ENCODE data around the gene C17orf113.
"Not testable (repeated sequence)": the region's sequence is repeated elsewhere in the genome, so short reads cannot be mapped to it uniquely, and the experiment has no call there.

Gene C17orf113

DNA sequence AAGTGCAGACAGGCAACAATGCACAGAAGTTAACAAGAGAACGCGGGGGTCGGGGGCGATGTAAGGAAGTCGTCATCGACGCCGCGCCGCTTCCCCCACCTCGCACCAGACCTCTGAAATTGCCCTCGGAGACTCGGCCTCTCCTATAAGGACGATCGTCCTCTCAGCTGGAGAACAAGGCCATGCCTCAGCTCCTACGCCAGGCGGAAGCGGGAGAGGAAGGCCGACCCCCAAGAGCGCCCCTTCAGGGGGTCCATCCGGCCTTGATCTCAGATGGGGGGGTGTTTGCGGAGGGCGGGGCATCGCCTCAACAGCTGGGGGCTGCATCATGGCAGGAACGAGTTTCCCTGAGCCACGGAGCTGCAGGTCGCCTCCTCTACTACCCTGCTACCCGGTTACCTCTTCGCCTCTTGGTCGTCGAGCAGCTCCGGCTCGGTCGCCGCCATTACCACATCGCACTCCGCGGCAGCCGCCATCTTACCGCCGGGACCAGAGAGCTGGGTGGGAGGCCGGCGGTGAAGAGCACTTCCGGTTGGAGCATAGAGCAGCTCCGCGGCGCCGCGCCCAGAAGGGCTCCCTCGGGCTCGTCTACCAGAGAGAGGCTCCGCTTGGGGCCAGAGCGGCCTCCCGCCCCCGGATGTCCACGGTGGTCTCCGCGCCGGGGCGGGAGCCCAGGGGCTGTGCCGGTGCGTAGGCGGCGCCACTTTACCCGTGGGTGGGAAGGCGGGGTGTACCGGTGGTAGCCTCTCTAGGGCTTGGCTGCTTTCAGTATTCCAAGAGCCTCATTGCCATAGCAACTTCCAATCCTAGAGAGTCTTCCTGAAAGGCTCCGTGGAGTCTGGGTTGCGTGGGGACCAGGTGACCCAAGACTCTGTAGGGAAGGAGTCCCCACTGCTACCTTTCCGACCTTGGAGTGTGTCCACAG, 33.2 kb downstream of the C17orf113 start, which contains the start of gene DNAJC7:
TSS of gene DNAJC7 (minus strand) at position 499 of the 925 bp plus-strand sequence. CDS start at position 476, 23 bp downstream.
- DNase-seq (ENCODE audit: low read depth, low spot score): peak; percentile 60

DNA sequence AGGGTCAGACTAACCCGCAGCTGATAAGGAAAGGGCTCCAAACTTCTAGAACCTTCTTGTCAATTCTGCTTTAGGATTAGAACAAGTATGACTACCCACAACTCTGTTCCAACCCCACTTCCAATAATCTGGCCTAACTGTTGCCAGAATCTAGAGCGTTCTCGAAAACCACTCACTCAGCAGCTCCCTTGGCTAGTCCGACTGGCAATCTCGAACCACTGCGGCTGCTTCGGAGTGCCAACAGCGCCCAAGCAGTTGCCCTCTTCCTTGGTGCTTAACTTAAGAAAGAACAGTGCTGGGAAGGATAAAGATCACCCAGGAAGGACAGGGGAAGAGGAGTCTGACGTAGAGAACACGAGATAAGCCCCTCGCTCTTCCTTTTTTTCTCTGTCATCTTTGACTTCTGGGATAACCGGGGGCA, 34.0 kb downstream of the C17orf113 start:
- DNase-seq (ENCODE audit: low read depth, low spot score): no peak

DNA sequence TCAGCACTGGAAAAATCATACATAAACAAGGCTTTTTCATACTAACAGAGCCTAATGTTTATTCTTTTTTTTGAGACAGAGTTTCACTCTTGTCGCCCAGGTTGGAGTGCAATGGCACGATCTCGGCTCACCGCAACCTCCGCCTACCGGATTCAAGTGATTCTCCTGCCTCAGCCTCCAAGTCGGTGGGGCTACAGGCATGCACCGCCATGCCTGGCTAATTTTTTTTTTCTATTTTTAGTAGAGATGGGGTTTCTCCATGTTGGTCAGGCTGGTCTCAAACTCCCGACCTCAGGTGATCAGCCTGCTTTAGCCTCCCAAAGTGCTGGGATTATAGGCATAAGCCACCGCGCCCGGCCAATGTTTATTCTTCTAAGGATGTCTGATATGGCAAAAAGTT, 36.7 kb downstream of the C17orf113 start:
- DNase-seq (ENCODE audit: low read depth, low spot score): not testable (repeated sequence)

DNA sequence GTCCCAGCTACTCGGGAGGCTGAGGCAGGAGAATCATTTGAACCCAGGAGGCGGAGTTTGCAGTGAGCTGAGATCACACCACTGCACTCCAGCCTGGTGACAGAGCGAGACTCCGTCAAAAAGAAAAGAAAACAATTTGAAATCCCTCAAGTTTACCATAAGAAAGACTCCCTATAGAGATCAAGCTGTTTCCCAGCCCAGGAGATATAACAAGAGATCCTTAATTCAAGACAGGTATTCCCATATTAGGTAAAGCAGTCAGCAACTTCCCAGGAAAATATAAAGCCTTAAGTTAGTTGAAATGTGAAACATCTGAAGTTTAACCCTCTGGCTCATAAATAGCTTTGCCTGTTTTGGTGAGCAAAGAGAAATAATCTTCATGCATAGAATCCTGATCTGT, 38.0 kb downstream of the C17orf113 start:
- not testable (repeated sequence) for DNase-seq (ENCODE audit: low read depth, low spot score)

DNA sequence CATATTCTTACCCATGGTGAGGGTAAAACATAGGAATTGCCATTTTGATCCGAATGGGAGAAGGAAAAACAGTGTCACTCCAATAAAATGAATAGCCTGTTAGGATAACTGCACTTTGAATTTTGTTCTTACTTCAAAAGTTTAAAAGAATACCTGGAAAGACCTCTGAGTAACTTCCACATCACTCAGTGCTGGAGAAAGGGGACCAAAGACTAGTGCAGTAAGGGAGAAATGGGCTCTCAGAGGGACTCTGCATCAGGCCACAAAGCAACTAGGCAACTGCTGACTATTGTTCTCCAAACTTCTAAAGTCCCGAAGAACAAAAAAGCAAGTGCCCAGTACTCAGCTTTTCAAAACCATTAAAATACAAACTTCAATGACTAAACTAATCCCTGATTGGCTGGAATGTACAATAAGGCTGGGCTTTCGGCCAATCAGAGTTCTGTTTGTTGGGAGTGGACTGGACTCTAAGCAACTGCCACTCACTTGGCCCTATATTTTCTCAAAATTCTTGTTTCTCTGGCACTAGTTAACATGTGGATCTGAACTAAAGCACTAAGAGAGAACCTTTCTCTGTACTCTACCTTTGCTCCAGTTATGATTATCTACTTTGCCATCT, 39.4 kb downstream of the C17orf113 start:
- no peak for DNase-seq (ENCODE audit: low read depth, low spot score)

DNA sequence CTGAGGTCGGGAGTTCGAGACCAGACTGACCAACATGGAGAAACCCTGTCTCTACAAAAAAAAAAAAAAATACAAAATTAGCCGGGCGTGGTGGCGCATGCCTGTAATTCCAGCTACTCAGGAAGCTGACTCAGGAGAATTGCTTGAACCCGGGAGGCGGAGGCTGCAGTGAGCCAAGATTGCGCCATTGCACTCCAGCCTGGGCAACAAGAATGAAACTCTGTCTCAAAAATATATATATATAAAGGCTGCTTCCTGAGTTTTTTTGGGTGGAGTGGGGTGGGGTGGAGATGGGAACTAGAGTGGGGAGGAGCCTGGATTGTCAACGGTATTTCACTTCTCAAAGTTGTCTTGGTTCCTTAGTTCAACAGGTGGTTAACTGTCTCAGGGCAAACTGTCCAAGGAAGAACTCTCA, 40.1 kb downstream of the C17orf113 start:
- not testable (repeated sequence) for DNase-seq (ENCODE audit: low read depth, low spot score)

DNA sequence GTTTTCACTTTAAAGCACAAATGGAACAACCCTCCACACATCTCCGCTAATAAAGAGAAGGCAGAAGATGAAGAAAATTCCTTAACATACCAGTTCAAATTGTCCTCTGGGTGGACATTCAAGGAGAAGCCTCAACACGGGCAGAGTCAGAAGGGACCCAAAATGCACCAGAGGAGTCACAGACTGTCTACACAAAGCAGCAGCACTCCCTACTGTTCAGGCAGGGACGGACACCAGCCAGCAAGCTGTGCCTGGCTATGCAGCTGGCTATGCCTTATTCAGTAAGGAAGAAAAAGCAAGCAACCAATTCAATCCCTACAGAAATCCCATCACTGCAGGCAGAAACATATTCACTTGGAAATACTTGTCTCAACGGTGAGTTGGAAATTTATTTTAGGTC, 41.2 kb downstream of the C17orf113 start:
- no peak for DNase-seq (ENCODE audit: low read depth, low spot score)

DNA sequence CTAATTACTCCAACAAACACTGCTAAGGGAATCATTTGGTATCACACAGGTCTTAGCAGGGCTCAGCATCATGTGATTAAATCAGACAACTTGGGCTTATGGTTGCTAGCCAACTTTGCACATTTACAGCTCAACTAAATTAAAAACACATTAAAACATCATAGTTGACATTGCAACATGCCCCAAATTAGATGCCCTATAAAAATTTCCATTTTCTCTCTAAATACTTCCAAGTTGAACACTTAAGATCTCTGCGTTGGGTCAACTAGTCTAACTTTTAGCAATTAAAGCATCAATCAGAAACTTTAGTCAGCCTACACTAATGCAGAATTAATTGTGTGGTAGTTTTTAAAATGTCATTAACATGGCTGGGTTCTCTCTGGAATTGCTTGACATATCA, 45.2 kb downstream of the C17orf113 start:
- DNase-seq (ENCODE audit: low read depth, low spot score): no peak

DNA sequence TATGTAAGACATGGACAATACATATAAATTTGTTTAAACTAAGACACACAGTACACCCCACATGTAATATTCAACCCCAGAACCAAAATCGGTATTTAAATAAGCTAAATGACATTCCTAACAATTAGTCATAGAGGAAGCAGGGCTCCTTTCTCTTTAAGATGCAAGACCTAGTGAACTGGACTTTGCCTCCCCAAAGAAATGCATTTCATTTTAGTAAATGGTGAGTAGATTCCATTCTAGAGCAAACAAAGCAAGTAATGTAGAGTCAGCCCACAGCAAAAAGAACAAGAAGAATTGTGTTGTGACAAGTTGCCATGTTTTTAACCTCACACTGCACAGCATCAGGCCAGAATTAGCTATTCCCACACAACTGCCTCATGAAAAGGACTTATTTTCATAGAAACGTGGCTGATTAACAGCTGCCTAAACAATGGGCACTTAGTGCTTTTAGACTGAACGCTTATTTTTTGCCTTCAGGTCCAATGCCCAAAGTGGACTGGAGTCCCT, 47.6 kb downstream of the C17orf113 start:
- no peak for DNase-seq (ENCODE audit: low read depth, low spot score)

DNA sequence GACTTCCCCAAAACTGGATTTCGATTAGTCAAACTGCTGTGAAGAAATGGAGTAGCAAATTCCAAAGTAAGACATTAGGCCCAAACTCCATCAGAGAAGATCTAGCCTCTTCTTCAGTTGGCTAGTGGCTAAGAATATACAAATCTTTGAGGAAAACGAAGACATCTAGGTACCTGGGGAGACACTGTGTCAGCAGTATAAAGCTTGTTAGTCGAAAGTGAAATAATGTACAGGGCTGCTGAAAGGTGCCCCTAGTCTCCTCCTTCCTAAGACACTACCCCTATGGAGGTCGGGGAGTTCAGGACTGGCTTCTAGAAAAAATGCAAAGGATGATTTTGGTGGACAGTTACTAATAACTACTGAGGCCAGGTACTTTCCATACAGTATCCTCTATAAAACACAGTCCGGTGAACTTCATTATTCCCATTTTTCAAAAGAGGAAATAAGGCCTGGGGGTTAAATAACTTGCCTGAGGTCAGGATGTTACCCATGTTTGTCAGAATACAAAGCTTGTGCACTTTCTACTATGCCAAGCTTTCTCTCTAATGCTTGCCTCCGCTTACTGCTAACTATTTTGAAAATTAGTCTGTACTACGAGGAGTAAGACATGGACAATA, 48.1 kb downstream of the C17orf113 start:
- DNase-seq (ENCODE audit: low read depth, low spot score): no peak

DNA sequence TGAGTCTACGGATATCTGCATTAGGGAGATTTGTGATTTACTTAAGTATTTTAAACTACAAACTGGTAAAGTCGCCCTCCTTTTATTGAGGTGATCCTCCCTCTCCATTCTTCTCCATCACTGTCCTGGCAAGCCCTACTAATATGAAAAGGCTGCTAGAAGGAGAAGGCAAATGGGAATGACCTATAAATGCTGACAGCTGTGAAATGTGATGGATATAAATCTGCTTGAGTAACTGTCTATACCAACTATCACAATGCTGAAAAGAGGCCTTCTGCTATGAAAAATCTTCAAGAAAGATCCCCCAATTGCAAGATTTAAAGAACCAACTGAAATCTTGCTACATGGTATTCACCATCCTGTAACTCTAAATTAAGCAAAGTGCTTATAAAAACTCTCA, 48.7 kb downstream of the C17orf113 start:
- no peak for DNase-seq (ENCODE audit: low read depth, low spot score)

DNA sequence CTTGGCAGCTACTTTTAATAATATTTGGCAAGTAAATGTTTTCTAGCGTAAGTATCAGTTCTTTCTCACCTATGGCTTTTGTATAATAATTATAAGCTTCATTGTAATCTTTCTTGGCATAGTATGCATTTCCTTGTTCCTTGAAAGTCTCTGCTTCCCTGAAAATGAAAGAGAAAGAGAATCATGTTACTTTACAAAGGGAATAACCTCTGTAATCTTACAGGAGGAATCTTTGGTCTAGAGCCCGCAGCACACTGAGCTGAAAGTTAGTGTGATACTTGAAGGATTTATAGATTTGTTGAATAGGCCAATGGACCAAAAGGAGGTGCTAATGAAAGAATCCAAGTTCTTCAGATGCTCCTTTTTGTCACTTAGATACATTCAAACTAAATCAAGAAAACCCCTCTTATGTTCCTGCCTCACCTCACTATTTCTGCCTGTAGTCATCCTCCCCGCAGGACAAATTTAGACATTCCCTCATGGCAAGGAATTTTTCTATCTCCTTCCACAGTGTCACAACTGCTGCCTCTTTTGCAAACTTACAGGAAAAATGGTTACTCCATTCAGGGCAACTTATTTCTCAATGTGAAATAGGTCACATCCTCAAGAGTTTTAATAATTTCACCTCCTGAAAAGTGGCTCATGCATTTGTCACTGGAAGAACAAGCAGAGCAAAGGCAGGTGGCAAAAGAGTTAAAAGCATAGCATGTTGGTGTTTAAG, 49.8 kb downstream of the C17orf113 start:
- DNase-seq (ENCODE audit: low read depth, low spot score): no peak

DNA sequence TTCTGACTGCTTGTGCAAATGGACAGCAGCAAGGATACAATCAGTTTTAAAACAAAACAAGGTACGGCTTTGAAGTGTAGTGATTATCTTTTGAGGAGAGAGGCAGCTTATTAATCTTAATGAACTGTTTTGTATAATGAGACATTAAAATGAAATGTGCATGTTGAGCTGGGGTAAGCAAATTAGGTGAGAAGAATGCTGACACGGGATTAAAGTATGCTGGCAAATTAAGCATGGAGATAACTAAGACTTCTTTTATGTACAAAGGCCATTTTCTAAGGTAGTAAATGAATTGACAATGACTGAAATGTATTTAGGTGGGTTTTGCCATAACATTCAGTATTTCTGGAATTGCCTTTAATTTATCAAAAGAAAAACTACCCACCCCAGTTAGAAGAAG, 51.9 kb downstream of the C17orf113 start:
- no peak for DNase-seq (ENCODE audit: low read depth, low spot score)

DNA sequence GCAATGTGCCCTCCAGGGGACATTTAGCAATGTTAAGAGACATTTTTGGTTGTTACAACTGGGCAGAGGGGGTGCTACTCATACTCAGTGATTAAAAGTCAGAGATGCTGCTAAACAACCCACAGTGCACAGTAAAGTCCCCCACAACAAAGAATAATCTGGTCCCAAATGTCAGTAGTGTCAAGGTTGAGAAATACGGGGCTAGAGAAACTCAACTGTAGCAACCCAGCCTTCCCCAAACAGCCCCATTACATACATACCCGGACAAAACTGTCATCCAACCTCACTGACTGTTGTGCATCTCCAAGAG, 53.6 kb downstream of the C17orf113 start:
- DNase-seq (ENCODE audit: low read depth, low spot score): no peak

DNA sequence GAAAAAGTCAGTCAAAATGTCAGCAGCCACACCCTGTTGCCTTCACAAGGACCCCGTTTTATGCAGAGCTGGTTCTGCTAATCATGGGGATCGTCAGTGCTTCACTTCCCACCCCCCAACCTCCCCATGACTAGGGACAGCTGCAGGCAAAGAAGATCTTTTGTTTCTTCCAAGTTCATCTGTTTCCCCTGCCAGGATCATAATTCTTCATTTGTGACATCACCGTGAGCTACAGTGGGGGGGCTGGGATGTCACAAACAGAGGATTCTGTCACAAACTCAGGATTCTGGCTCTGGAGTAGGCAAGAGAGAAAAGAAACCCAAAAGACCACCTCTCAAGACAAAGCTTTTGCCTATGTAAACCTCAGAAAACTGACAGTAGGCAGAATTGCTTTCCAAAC, 57.8 kb downstream of the C17orf113 start:
- no peak for DNase-seq (ENCODE audit: low read depth, low spot score)

DNA sequence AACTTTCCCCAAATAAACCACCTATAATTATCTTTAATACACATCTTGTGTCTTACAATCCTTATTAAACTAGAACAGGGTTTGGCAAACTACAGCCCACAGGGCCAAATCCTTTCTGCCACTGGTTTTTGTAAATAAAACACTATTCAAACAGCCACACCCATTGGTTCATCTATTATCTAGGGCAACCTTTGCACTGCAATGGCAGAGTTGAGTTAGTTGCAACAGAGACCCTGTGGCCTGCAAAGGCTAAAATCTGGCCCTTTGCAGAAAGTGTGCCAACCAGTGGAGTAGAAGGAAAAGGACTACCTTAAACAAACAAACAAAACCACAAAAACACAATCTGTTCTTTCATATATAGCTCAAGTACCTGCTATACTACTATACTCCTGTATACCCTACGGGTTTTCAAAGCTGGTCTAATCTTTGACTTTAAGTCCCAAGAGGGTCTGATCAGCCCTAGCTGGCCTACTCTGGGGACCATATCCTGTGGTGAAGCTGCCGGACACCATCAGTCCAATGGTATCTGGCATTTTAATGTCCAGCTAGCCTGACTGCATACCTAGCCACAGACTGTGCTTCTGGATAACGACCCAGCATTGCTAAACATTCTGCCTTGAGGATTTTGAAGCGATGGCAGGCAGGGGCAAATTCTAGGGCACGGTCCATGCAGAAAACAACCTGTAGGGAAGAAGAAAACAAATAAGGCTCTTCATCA, 60.5 kb downstream of the C17orf113 start:
- no peak for DNase-seq (ENCODE audit: low read depth, low spot score)

DNA sequence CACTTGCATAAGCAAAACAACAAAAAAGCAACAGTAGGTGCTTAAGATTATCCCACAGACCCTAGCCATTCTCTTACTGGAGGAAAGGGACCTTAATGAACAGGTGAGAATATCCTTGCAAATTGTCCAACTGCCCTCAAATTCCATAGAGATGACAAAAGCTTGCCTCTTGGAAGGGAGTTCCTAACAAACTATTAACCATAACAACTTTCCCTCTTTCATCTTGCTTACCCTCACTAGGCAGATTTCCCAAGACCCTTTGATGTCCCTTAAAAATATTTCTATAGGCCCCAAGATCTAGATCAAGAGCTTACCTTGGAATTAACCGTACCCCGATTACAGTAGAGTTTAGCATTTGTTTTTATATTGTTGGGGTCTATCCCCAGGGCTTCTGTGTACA, 62.0 kb downstream of the C17orf113 start:
- DNase-seq (ENCODE audit: low read depth, low spot score): no peak

Measured in brain pericyte (primary cell).